ENCODE measurements around the gene CCDC88A.

DNA sequence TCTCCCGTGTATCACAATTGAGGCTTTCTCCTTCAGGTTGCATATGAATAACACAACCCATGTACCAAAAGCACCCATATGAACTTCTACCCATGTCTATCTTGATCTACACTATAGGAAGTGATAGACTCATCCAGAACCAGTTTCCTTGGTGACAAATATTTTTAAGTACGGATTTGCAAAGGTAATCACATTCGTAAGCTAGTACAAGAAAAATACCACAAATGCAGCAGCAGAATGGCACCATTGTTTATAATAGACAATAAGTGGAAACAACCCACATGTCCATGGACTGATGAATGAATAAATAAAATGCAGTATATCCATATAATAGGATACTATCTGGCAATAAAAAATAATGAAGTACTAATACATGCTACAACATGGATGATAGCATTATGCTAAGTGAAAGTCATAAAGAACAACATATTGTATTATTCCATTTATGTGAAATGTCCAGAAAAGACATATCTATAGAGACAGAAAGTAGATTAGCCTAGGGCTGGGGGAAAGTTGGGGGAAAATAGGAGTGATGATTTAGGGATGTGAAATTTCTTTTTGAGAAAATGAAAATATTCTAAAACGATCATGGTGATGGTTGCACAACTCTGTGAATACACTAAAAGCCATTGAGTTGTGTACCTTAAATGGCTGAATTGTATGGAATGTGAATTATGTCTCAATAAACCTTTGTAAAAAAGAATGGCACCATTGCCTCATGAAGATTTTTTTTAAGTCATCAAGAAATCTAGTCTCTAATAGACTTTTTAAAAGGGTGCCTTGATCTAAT, 3.4 kb upstream of the CCDC88A start:
- TF ChIP-seq, protein P1, sequence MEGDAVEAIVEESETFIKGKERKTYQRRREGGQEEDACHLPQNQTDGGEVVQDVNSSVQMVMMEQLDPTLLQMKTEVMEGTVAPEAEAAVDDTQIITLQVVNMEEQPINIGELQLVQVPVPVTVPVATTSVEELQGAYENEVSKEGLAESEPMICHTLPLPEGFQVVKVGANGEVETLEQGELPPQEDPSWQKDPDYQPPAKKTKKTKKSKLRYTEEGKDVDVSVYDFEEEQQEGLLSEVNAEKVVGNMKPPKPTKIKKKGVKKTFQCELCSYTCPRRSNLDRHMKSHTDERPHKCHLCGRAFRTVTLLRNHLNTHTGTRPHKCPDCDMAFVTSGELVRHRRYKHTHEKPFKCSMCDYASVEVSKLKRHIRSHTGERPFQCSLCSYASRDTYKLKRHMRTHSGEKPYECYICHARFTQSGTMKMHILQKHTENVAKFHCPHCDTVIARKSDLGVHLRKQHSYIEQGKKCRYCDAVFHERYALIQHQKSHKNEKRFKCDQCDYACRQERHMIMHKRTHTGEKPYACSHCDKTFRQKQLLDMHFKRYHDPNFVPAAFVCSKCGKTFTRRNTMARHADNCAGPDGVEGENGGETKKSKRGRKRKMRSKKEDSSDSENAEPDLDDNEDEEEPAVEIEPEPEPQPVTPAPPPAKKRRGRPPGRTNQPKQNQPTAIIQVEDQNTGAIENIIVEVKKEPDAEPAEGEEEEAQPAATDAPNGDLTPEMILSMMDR (conservative IDR thresholded peaks at IDR 0.05 in 1 of 2, IDR thresholded peaks at IDR 0.05 in 1 of 2; ENCODE audit: low read depth in 1 of 2, low read length in 2 of 2): no peak
- TF ChIP-seq EZH2 (IDR thresholded peaks at IDR 0.05; ENCODE audit: low read length, missing control alignments): no peak

Data from fibroblast of lung (primary cell).